Stimulated activated CD8-positive, alpha-beta memory T cell treated with anti-CD3 and anti-CD28 coated beads, Interleukin-15, amount 100 ng/mL, for 48 hours (primary cell): Measurements from ENCODE around the gene SAMD15.
"Not testable (repeated sequence)": the region's sequence is repeated elsewhere in the genome, so short reads cannot be mapped to it uniquely, and the experiment has no call there.

ENCODE experiments used
- DNase-seq, 2 donors: peaks; one replicate each; pipeline ENCODE4 v3.0.0-alpha.2; 2020; ENCODE audit warnings: low read depth in 2 of 2

SAMD15 gene

DNA sequence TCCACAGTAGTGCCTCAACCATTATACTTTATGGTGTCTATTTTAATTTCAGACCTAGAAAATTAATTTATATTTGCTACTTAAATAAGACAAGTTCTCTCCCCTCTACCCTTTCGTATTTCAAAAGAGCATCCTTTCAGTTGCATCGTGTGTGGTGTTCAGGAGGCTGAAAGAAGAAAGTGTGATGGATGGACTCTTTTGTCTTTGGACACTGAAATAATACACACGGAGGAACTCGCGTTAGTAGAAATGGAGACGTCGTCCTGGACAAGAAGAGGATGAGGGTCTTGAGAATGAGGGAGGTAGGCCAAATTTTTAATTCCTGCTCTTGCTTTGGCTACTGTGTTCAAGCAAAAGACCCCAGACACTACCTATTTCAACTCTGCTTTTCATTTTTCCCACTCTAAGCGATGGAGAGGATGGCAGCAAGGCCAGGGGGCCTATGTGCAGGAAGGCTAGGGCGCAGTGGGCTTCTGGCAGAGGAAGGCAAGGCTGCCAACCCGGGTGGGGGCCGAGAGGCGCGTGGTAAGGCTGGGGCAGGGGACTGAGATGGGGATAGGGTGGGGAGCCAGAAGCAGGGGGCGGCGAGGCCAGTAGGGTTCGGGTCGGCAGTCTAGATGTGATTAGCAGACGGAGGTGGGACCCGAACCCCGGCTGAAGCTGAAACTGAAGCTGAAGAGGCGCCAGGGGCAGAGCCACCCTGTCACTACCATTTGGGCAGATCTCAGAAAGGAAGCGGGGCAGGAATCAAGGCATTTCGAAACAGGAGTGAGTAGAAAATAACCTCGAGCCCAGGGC lies 1.0 kb upstream of the SAMD15 start:
- peak; percentile 3 to 9 for DNase-seq

DNA sequence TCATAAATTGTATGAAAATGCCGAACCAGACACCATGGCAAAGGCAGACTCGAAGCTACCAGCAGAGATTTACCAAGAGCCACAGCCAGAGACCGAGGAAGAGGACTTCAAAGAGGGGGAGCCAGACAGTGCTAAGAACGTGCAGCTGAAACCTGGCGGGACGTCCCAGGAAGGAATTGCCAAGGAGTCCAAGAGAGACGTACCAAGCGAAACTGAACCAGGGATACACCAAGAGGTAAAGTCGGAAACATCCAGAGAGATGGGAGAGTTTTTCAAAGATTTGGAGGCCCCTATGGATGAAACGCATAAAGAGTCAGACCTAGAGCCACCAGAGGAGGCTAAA lies 294 bp downstream of the SAMD15 start:
- DNase-seq = no peak

GRCh38 chr14:77378701-77379100 lies 1.5 kb downstream of the SAMD15 start:
- no peak for DNase-seq

DNA sequence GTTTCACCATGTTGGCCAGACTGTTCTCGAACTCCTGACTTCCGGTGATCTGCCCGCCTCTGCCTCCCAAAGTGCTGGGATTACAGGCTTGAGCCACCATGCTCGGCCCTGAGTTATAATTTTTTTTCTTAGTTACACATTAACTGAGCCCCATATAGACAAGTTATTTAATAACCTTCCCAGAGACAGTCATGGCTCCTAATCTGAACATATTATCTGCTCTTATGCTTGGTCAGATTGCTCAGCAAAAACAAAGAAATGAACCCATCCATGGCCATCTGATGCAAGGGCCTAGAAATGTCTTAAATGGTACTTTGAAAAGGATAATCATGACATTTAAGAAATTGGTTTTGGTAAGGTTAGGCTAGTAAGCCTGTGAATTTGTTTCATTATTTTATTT lies 13.0 kb downstream of the SAMD15 start:
- DNase-seq = no peak

DNA sequence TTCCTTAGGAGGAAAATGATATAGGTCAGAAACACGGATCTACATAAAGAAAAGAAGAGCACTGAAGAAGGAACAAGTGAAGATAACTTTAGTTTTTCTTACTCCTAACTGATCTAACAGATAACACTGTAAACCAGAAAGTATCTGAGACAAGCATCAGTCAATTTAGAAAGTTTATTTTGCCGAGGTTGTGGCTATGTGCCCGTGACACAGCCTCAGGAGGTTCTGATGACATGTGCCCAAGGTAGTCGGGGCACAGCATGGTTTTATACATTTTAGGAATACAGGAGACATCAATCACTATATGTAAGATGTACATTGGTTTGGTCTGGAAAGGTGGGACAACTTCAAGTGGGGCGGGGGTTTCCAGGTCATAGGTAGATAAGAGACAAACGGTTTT lies 23.0 kb downstream of the SAMD15 start:
- no peak for DNase-seq

GRCh38 chr14:77403768-77404167 lies 26.6 kb downstream of the SAMD15 start:
- no peak for DNase-seq

DNA sequence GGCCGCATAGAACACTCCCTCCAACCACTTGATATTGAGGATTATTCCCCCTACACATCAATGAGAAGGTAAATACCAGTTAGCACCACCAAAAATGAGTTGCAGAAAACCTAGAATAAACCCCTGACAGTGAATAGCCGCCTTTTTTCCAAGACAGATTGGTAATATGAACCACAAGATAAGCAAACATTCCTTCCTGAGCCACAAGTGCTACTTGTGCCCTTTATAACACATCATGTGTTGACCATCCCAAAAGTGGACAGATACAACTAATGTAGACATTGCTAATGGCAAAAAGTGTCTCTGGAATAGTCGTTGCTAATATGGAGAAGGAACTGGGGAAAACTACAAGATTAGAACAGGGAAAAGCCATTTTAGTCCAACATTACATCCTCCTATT lies 28.9 kb downstream of the SAMD15 start:
- DNase-seq = no peak

DNA sequence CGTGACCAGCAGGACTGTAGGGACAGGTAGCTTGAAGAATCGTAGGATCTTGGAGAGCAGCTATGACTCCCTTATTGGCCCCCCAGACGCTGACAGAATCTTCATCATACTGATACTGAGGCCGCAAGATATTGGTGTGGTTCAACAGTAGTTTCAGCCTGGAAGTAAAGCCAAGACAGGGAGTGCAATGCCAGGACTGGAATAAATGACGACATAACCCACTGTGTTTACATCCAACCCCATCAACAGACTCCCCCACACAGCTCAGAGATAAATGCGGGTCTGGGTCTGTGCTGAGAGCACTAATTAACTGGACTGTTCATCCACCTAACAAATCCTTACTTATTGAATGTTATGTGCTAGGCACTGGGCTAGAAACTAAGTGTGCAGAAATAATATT lies 29.5 kb downstream of the SAMD15 start:
- DNase-seq = no peak

DNA sequence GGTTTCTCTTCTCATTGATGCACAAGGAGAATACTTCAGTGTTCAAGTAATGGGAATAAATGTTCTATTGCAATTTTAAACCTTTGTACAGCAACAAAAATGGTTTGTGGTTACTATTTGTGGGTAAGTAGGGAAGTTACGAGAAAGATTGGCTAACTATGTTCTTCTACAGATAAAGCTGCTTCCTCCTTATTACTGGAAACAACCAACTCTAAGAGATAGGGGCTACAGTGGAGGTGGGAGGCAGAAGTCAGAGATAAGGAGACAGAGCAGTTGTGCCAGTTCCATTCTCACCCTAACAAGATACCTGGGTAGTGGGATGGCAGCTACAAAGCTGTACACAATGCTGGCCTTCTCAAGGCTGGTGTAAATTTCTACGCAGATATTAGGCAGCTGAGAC lies 30.0 kb downstream of the SAMD15 start:
- no peak for DNase-seq

- no peak for DNase-seq
Measured at GRCh38 chr14:77409131-77409533, 32.0 kb downstream of the SAMD15 start.

DNA sequence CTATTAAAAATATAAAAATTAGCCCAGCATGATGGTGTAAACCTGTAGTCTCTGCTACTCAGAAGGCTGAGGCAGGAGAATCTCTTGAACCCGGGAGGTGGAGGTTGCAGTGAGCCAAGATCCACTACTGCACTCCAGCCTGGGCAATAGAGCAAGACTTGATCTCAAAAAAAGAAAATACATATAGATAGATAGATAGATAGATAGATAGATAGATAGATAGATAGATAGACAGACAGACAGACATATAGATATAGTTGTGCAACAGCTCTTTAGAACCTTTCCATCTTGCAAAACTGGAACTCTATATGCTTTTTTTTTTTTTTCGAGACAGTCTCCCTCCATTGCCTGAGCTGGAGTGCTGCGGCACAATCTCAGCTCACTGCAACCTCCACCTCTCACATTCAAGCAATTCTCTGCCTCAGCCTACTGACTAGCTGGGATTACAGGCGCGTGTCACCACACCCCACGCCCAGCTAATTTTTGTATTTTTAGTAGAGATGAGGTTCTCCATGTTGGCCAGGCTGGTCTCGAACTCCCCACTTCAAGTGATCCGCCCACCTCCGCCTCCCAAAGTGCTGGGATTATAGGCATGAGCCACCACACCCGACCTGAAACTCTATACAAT lies 38.3 kb downstream of the SAMD15 start:
- not testable (repeated sequence) for DNase-seq

DNA sequence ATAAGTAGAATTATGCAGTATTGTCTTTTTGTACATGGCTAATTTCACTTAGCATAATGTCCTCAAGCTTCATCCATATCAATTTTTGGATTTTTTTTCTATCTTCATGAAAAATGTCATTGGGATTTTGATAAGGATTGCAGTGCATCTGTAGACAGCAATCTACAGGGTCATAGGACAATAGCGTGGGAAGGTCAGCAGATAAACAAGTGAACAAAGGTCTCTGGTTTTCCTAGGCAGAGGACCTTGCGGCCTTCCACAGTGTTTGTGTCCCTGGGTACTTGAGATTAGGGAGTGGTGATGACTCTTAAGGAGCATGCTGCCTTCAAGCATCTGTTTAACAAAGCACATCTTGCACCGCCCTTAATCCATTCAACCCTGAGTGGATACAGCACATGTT lies 38.9 kb downstream of the SAMD15 start:
- DNase-seq = not testable (repeated sequence)

GRCh38 chr14:77416836-77417235 lies 39.7 kb downstream of the SAMD15 start:
- DNase-seq = no peak

DNA sequence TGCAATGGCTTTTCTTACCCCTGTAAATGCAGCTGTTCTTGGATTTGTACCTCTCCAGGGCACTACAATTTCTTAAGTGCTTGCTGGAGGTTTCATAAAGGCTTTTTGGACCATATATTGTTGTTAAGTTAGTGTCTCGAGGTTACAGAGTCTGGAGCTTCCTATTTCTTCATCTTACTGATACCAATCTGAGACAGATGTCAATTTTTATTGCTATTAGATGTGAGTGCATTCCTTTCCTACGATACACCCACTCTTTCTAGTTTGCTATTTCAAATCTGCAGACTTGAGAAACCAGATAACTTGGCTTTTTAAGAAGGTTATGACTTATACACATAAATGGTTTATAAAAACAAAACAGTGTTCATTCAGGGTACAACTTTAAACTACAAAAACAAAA lies 44.0 kb downstream of the SAMD15 start:
- no peak for DNase-seq

DNA sequence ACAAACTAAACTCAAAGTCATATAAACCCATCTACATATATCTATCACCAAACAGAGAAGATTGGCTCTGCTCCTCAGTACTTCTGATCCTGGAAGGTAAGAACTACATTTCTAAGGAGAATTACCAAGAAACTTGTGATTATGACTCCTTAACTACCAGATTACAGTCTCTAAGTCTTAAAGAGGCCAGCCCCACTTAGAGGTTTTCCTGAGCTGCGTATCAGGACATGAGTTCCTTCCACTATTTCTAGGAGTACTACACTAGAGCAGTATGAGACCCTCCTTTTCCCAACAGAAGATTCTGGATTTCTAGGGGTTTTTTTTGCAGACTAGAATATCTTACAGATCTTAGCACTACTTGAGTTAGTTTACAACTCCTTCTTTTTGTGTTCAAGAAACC lies 46.2 kb downstream of the SAMD15 start, which contains the start of gene NOXRED1:
Gene NOXRED1, minus strand, starts transcription at position 101 of the 400 bp plus-strand sequence. CDS start 634 bp downstream, outside the sequence.
- DNase-seq = no peak

GRCh38 chr14:77424862-77425261 lies 47.7 kb downstream of the SAMD15 start:
- DNase-seq = no peak

DNA sequence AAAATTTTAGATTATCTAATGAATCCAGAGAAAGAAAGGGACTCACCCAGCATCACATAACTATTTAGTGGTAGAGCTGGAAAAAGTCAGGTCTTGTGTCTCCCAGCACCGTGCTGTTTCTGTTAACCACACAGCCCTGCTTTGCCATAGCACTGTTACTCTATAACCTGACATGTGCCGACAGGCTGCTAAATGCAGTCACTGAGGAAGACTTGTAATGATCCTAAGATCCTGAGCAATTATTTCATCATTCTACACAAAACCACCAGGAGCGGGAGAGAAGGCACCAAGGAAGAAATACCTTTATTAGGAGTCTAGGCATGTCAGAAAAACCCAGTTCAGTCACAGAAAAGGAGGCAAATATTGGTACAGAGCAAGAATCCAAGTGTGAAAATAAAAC lies 49.2 kb downstream of the SAMD15 start:
- DNase-seq = no peak

- no peak for DNase-seq
Measured at GRCh38 chr14:77436042-77436441, 58.9 kb downstream of the SAMD15 start.

GRCh38 chr14:77438596-77438995 lies 61.4 kb downstream of the SAMD15 start:
- no peak for DNase-seq

DNA sequence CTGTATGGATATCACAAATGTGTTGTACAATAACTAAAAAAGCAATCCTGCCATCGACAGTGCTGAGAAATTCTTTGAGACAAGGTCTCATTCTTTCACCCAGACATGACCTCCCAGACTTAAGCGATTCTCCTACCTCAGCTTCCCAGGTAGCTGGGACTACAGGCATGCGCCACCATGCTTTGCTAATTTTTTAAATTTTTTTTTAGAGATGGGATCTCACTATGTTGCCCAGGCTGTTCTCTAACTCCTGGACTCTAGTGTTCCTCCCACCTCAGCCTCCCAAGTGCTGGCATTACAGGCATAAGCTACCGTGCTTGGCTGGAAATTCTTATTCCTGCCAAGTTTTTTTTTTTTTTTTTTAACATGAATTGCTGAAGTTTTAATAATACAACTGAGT lies 62.7 kb downstream of the SAMD15 start:
- no peak for DNase-seq
